HepG2 (cell line): ENCODE data around the gene AP3D1. TPM values are rescaled to one million over a fixed set of nuclear protein-coding genes. Genes with fewer than 3 reads are reported as not detected.

Source experiments
- ATAC-seq: fragments of 200-7000 bp; cut with Tn5 transposase; 3 replicates; pipeline ENCODE4 v1.9.1; 2020; ENCODE audit warnings: mild to moderate bottlenecking, moderate library complexity
- BruUV-seq: library from RNA; stranded (reverse); fragments of 400-500 nt; replicated peaks from 2 replicates; lab custom pipeline; 2021; lab: Mats Ljungman, UMichigan
- CTCF ChIA-PET: fragments of 300-600 bp; formaldehyde crosslinking; extraction: SDS; loops from one replicate; lab custom pipeline; 2021; ENCODE audit warnings: low total read pairs, inconsistent platforms, low intra/inter-chr PET ratio; lab: Yijun Ruan, JAX
- POLR2A ChIA-PET: fragments of 350-600 bp; sonication (Branson Sonifier 250); formaldehyde crosslinking; loops from one replicate; lab custom pipeline; 2020; ENCODE audit warnings: antibody characterized with exemption, inconsistent platforms; lab: Yijun Ruan, JAX
- DNase-seq: peaks from one replicate; pipeline ENCODE4 v3.0.0-alpha.2; 2015; ENCODE audit warnings: low spot score
- FAIRE-seq: peaks from 3 replicates; lab custom pipeline; 2011; peaks lifted over from hg19 to GRCh38; lab: Jason Lieb, UNC
- H2AFZ ChIP-seq: one replicate; pipeline ENCODE4 v1.6.1; 2011; ENCODE audit warnings: low read length, inconsistent platforms
- H3K27ac ChIP-seq: fragments of 300-600 bp; 3 replicates; pipeline ENCODE4 v1.8.0; 2011; ENCODE audit warnings: mixed run types, mild to moderate bottlenecking, mixed read lengths, low read length, inconsistent platforms; ENCODE audit not compliant: insufficient read depth; ENCODE audit errors: extremely low read length
- H3K27me3 ChIP-seq, 2 experiments: fragments of 200-600 bp in 1 of 2; 2 replicates in 1 of 2; 3 replicates in 1 of 2; pipeline versions ENCODE4 v1.6.0 to v1.8.0; 2011; ENCODE audit warnings: low read length in 2 of 2, mild to moderate bottlenecking in 2 of 2, moderate library complexity in 2 of 2, inconsistent platforms in 1 of 2; ENCODE audit not compliant: insufficient read depth in 2 of 2, control insufficient read depth in 1 of 2
- H3K36me3 ChIP-seq, 2 experiments: fragments of 200-600 bp in 1 of 2; replicated peaks in 1 of 2; 2 replicates in 1 of 2; 3 replicates in 1 of 2; pipeline versions ENCODE4 v1.5.1 to v1.8.0; 2011; ENCODE audit warnings: low read length in 2 of 2, inconsistent platforms in 1 of 2; ENCODE audit not compliant: insufficient read depth in 2 of 2, control insufficient read depth in 1 of 2
- H3K4me1 ChIP-seq: 2 replicates; pipeline ENCODE4 v1.5.1; 2012; ENCODE audit warnings: low read length, inconsistent platforms; ENCODE audit not compliant: insufficient read depth
- H3K4me2 ChIP-seq: 2 replicates; pipeline ENCODE4 v1.6.0; 2011; ENCODE audit warnings: low read depth, low read length, inconsistent platforms
- H3K4me3 ChIP-seq, 3 experiments: fragments of 200-600 bp in 1 of 3; sonication (generic), shearing (Covaris generic) in 1 of 3; replicated peaks in 1 of 3; 2 replicates each; pipeline ENCODE4 v1.5.1; 2011 to 2016; ENCODE audit warnings: low read length in 3 of 3, inconsistent platforms in 2 of 3, low read depth in 2 of 3, mild to moderate bottlenecking in 2 of 3, control low read depth in 1 of 3, mixed read lengths in 1 of 3; ENCODE audit not compliant: insufficient read depth in 1 of 3
- H3K79me2 ChIP-seq: one replicate; pipeline ENCODE4 v1.6.1; 2011; ENCODE audit warnings: low read length, inconsistent platforms; ENCODE audit not compliant: insufficient read depth
- H3K9ac ChIP-seq: 2 replicates; pipeline ENCODE4 v1.6.0; 2011; ENCODE audit warnings: mild to moderate bottlenecking, low read depth, low read length, inconsistent platforms; ENCODE audit not compliant: insufficient read depth
- H3K9me3 ChIP-seq: 2 replicates; pipeline ENCODE4 v1.5.1; 2012; ENCODE audit warnings: mild to moderate bottlenecking, low read length
- H4K20me1 ChIP-seq: 2 replicates; pipeline ENCODE4 v1.6.0; 2011; ENCODE audit warnings: inconsistent platforms, mild to moderate bottlenecking, low read length, moderate library complexity; ENCODE audit not compliant: insufficient read depth
- ISX ChIP-seq: sonication (generic); formaldehyde crosslinking; conservative IDR thresholded peaks from 2 replicates; pipeline ENCODE4 v1.5.0; 2020; ENCODE audit warnings: missing genetic modification reagents
- NPAS2 ChIP-seq: sonication (generic); formaldehyde crosslinking; IDR thresholded peaks from 2 replicates; pipeline ENCODE4 v1.8.0; 2022; ENCODE audit warnings: mild to moderate bottlenecking, missing genetic modification reagents, borderline replicate concordance
- RAD51 ChIP-seq: fragments of 450-650 bp; IDR thresholded peaks from 2 replicates; pipeline ENCODE4 v1.6.1; 2016; ENCODE audit warnings: borderline replicate concordance
- SAFB2 ChIP-seq: sonication (generic); formaldehyde crosslinking; IDR thresholded peaks from 2 replicates; pipeline ENCODE4 v1.5.1; 2020; ENCODE audit warnings: missing genetic modification reagents, low read depth, mild to moderate bottlenecking, borderline replicate concordance
- SSRP1 ChIP-seq: IDR thresholded peaks from 2 replicates; pipeline ENCODE4 v1.6.1; 2016; ENCODE audit warnings: control low read depth
- TCF7 ChIP-seq: sonication (generic); IDR thresholded peaks from 2 replicates; pipeline ENCODE4 v1.6.1; 2016; ENCODE audit warnings: antibody characterized with exemption, low read depth
- ZC3H13 ChIP-seq: sonication (generic); formaldehyde crosslinking; IDR thresholded peaks from 2 replicates; pipeline ENCODE4 v1.8.1; 2023; ENCODE audit warnings: mild to moderate bottlenecking, missing genetic modification reagents, moderate library complexity
- ZNF251 ChIP-seq: sonication (generic); formaldehyde crosslinking; IDR thresholded peaks from 2 replicates; pipeline ENCODE4 v1.9.0; 2021; ENCODE audit warnings: mild to moderate bottlenecking, missing genetic modification reagents
- ZNF850 ChIP-seq: sonication (generic); formaldehyde crosslinking; conservative IDR thresholded peaks from 2 replicates; pipeline ENCODE4 v1.9.0; 2021; ENCODE audit warnings: mild to moderate bottlenecking, missing genetic modification reagents
- ZSCAN9 ChIP-seq: IDR thresholded peaks from 2 replicates; pipeline ENCODE4 v1.6.1; 2016; ENCODE audit warnings: borderline replicate concordance
- WGBS: methylation state at CpG from one replicate; pipeline ENCODE4 v1.1.6; 2017; ENCODE audit warnings: low lambda C conversion rate; 5-methylcytosine and 5-hydroxymethylcytosine counted together
- in situ Hi-C: cut with HindIII; loops from 2 replicates; pipeline ENCODE4 v1.10.0; 2017; ENCODE audit warnings: low pct_unique_long_range_greater_than_20kb; ENCODE audit not compliant: extremely low pct_ligation_motif_present
- intact Hi-C: fragments of 100-400 bp; cut with micrococcal nuclease; formaldehyde crosslinking; loops from one replicate; pipeline ENCODE4 v1.10.0; 2022; ENCODE audit not compliant: unreplicated experiment
- polyA plus RNA-seq, 8 experiments: library from polyadenylated mRNA; depleted of rRNA in 3 of 8; stranded (reverse) in 7 of 8; unstranded in 1 of 8; fragments of >200 nt; fragmentation: Illumina TruSeq in 4 of 8; extraction: Trizol in 4 of 8; gene quantifications; 2 replicates each; pipeline versions ENCODE4 v1.2.1 to v1.2.3, GENCODE V29; 2011 to 2016; ENCODE audit warnings: low read depth in 4 of 8, missing spikeins in 1 of 8, mixed read lengths in 1 of 8; ENCODE audit not compliant: insufficient read depth in 1 of 8
- total RNA-seq, 5 experiments: library from RNA; depleted of rRNA; stranded (reverse); fragments of >200 nt; fragmentation: Illumina TruSeq; extraction: Trizol; gene quantifications; 2 replicates each; pipeline ENCODE4 v1.2.3, GENCODE V29; 2016; ENCODE audit warnings: low read depth in 1 of 5
- TF ChIP-seq, protein P1 (sequence below): sonication (generic); formaldehyde crosslinking; IDR thresholded peaks from 2 replicates; pipeline ENCODE4 v1.9.0; 2021; ENCODE audit warnings: missing genetic modification reagents, mild to moderate bottlenecking, borderline replicate concordance
- TF ChIP-seq, protein P2 (sequence below): sonication (generic); formaldehyde crosslinking; IDR thresholded peaks from 2 replicates; pipeline ENCODE4 v1.9.0; 2021; ENCODE audit warnings: missing genetic modification reagents, borderline replicate concordance
- TF ChIP-seq, protein P3 (sequence below): sonication (generic); formaldehyde crosslinking; IDR thresholded peaks from 2 replicates; pipeline ENCODE4 v1.4.0; 2020; ENCODE audit warnings: missing genetic modification reagents, mild to moderate bottlenecking, borderline replicate concordance
- TF ChIP-seq, protein P4 (sequence below): sonication (generic); formaldehyde crosslinking; IDR thresholded peaks from 2 replicates; pipeline ENCODE4 v1.5.1; 2020; ENCODE audit warnings: mild to moderate bottlenecking, missing genetic modification reagents

Gene AP3D1
- total and polyA plus RNA-seq, 2 of the 13 experiments (the other 11 are each of a cell fraction or from before 2014, with no cell fraction given) = 68.0 to 82.6 TPM

DNA sequence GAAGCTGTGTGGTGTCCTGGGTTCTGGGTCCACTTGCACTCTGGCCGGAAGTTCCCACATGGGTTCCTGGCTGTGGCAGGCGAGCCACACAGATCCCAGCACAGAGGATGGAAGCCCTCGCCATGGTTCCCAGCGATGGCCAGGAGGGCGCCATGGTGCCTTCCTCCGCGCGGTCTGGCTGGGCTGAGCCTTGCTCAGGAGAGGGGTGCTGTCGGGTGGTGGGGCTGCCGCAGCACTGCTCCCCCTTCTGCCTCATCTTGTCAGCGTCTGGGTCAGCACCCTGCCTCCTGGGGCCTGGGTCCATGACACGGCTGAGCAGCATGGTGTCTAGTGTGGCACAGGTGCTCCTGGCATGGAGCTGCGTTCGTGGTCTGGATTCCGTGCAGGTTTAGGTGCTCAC, 45.9 kb upstream of the AP3D1 start:
- no peak overlapping the region for H3K4me3 ChIP-seq
- DNase-seq (no peak), ATAC-seq (no peak), FAIRE-seq (no peak)
- POLR2A ChIA-PET = no interaction called here
- peaks cover 23% of the 10 kb centered on the region for H3K79me2 ChIP-seq
- H3K9ac ChIP-seq = no peak overlapping the region
- H3K9me3 ChIP-seq = no peaks in the 10 kb centered on the region
- no peaks in the 10 kb centered on the region for H3K27me3 ChIP-seq
- no peak overlapping the region for H2AFZ ChIP-seq
- no TSS peak for BruUV-seq
- peaks cover 19% of the 10 kb centered on the region; the same call in 1 of the 2 replicates for H4K20me1 ChIP-seq
- intact Hi-C loops = no loop called here
- H3K27ac ChIP-seq = no peak overlapping the region
- H3K36me3 ChIP-seq = peaks cover 27 to 61% of the 10 kb centered on the region in 2 experiments
- CTCF ChIA-PET = no interaction called here
- in situ Hi-C loops = no loop called here
- no peak for TF ChIP-seq ZC3H13 (CRISPR knock-in tag)
- no peak for TF ChIP-seq RAD51
- TF ChIP-seq, protein P1, sequence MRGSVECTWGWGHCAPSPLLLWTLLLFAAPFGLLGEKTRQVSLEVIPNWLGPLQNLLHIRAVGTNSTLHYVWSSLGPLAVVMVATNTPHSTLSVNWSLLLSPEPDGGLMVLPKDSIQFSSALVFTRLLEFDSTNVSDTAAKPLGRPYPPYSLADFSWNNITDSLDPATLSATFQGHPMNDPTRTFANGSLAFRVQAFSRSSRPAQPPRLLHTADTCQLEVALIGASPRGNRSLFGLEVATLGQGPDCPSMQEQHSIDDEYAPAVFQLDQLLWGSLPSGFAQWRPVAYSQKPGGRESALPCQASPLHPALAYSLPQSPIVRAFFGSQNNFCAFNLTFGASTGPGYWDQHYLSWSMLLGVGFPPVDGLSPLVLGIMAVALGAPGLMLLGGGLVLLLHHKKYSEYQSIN = no peak
- TF ChIP-seq, protein P2, sequence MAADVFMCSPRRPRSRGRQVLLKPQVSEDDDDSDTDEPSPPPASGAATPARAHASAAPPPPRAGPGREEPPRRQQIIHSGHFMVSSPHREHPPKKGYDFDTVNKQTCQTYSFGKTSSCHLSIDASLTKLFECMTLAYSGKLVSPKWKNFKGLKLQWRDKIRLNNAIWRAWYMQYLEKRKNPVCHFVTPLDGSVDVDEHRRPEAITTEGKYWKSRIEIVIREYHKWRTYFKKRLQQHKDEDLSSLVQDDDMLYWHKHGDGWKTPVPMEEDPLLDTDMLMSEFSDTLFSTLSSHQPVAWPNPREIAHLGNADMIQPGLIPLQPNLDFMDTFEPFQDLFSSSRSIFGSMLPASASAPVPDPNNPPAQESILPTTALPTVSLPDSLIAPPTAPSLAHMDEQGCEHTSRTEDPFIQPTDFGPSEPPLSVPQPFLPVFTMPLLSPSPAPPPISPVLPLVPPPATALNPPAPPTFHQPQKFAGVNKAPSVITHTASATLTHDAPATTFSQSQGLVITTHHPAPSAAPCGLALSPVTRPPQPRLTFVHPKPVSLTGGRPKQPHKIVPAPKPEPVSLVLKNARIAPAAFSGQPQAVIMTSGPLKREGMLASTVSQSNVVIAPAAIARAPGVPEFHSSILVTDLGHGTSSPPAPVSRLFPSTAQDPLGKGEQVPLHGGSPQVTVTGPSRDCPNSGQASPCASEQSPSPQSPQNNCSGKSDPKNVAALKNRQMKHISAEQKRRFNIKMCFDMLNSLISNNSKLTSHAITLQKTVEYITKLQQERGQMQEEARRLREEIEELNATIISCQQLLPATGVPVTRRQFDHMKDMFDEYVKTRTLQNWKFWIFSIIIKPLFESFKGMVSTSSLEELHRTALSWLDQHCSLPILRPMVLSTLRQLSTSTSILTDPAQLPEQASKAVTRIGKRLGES (CRISPR knock-in tag) = no peak
- TF ChIP-seq ZSCAN9 (CRISPR knock-in tag) = no peak
- TF ChIP-seq, protein P3, sequence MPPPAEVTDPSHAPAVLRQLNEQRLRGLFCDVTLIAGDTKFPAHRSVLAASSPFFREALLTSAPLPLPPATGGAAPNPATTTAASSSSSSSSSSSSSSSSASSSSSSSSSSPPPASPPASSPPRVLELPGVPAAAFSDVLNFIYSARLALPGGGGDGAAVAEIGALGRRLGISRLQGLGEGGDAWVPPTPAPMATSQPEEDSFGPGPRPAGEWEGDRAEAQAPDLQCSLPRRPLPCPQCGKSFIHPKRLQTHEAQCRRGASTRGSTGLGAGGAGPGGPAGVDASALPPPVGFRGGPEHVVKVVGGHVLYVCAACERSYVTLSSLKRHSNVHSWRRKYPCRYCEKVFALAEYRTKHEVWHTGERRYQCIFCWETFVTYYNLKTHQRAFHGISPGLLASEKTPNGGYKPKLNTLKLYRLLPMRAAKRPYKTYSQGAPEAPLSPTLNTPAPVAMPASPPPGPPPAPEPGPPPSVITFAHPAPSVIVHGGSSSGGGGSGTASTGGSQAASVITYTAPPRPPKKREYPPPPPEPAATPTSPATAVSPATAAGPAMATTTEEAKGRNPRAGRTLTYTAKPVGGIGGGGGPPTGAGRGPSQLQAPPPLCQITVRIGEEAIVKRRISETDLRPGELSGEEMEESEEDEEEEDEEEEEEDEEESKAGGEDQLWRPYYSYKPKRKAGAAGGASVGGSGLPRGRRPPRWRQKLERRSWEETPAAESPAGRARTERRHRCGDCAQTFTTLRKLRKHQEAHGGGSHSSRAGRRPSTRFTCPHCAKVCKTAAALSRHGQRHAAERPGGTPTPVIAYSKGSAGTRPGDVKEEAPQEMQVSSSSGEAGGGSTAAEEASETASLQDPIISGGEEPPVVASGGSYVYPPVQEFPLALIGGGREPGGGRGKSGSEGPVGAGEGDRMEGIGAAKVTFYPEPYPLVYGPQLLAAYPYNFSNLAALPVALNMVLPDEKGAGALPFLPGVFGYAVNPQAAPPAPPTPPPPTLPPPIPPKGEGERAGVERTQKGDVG = no peak
- no peak for TF ChIP-seq ISX (CRISPR knock-in tag)
- no peak for TF ChIP-seq SSRP1 (CRISPR knock-in tag)
- no peak for TF ChIP-seq ZNF850 (CRISPR knock-in tag)
- TF ChIP-seq SAFB2 = no peak
- TF ChIP-seq TCF7 = no peak
- no peak for TF ChIP-seq ZNF251 (CRISPR knock-in tag)
- TF ChIP-seq, protein P4, sequence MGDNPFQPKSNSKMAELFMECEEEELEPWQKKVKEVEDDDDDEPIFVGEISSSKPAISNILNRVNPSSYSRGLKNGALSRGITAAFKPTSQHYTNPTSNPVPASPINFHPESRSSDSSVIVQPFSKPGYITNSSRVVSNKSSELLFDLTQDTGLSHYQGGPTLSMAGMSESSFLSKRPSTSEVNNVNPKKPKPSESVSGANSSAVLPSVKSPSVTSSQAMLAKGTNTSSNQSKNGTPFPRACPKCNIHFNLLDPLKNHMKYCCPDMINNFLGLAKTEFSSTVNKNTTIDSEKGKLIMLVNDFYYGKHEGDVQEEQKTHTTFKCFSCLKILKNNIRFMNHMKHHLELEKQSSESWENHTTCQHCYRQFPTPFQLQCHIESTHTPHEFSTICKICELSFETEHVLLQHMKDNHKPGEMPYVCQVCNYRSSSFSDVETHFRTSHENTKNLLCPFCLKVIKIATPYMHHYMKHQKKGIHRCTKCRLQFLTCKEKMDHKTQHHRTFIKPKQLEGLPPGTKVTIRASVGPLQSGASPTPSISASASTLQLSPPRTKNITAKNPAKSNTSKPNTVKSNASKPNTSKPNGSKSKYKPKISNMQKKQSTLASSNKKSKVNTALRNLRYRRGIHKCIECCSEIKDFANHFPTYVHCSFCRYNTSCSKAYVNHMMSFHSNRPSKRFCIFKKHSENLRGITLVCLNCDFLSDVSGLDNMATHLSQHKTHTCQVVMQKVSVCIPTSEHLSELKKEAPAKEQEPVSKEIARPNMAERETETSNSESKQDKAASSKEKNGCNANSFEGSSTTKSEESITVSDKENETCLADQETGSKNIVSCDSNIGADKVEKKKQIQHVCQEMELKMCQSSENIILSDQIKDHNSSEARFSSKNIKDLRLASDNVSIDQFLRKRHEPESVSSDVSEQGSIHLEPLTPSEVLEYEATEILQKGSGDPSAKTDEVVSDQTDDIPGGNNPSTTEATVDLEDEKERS (CRISPR knock-in tag) = no peak
- TF ChIP-seq NPAS2 (CRISPR knock-in tag) = no peak
- WGBS = 96% methylated on average over 13 of the region's 15 CpGs
- no peaks in the 10 kb centered on the region for H3K4me1 ChIP-seq
- H3K4me2 ChIP-seq = no peak overlapping the region
